ENCODE results near the gene TBX3. TPM values are rescaled to one million over a fixed set of nuclear protein-coding genes. Genes with fewer than 3 reads are reported as not detected.

Gene TBX3
- total and polyA plus RNA-seq, 3 donors from 2014 or later: 4.0 to 8.7 (median 8.4) TPM

DNA sequence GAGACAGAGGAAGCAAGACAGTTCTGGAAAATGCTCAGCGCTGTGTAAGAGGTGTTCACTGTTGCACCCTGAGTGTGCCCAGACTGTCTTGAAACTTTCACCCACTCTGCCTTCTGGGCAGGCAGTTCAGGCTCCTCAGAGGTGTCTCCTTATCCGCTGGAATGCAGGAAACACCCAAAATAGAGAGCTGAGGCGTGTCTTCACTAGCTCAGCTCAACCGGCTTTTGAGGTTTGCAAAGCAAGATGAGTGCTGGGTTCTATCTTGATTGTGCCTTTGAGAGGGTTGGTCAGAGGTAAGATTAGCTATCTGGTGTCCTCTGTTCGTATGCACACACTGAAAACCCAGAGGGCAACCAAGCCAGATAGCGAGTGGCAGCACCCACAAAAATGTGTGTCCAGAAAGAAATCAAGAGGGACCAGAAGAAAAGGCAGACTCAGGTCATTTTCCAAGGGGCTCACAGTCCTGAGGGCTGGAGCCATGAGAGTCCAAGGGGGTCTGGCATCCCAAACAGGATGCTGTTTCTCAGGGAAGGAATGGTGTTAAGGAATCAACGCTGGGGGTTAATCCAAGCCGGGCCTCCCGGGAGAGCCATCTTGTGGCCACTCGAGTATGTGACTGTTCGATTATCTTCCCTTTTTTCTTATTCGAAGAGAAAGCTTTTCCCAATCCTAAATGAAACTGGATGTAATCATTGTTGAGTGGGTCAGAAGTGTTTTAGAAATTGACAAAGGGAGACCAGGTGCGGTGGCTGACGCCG, 47.1 kb downstream of the TBX3 start:
- H3K4me3 ChIP-seq: no peak overlapping the region
- H3K27ac ChIP-seq: no peak overlapping the region
- DNase-seq: no peak
- intact Hi-C loops (cut with DNase I; ENCODE audit: low total_unique reads): no loop called here
- H3K4me1 ChIP-seq: no peaks in the 10 kb centered on the region
- TF ChIP-seq, protein P1, sequence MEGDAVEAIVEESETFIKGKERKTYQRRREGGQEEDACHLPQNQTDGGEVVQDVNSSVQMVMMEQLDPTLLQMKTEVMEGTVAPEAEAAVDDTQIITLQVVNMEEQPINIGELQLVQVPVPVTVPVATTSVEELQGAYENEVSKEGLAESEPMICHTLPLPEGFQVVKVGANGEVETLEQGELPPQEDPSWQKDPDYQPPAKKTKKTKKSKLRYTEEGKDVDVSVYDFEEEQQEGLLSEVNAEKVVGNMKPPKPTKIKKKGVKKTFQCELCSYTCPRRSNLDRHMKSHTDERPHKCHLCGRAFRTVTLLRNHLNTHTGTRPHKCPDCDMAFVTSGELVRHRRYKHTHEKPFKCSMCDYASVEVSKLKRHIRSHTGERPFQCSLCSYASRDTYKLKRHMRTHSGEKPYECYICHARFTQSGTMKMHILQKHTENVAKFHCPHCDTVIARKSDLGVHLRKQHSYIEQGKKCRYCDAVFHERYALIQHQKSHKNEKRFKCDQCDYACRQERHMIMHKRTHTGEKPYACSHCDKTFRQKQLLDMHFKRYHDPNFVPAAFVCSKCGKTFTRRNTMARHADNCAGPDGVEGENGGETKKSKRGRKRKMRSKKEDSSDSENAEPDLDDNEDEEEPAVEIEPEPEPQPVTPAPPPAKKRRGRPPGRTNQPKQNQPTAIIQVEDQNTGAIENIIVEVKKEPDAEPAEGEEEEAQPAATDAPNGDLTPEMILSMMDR (IDR thresholded peaks at IDR 0.05): peak in 1 of 3 experiments; percentile 18
- TF ChIP-seq POLR2A (IDR thresholded peaks at IDR 0.05): no peak
- H3K9me3 ChIP-seq: no peaks in the 10 kb centered on the region
- H3K36me3 ChIP-seq (ENCODE audit: low read depth, missing control alignments): no peaks in the 10 kb centered on the region
- H3K27me3 ChIP-seq: no peaks in the 10 kb centered on the region
- WGBS, 2 donors: 63 to 78% methylated on average over 15 of the region's 15 CpGs

DNA sequence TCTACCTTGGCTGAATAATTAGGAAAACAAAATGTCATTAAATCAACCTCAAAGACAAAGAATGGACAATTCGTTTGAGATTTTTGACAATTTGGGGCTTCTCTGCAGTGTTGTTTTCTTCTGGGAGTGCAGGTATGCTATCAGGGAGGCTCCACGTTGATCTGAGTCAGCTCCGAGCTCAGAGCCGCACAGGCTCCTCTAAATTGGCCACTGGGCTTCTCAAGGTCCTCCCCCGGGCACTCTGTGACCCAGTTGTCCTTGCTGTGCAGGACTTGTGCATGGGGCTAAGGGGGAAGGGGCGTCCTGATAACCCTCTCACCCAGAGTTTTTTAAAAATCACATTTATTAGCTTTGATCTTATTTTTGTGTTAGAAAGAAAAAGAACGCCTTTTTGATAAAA, 52.7 kb downstream of the TBX3 start:
- H3K9me3 ChIP-seq: no peaks in the 10 kb centered on the region
- WGBS, 2 donors: 51% methylated on average over 7 of the region's 7 CpGs
- H3K27ac ChIP-seq: no peak overlapping the region
- TF ChIP-seq POLR2A (IDR thresholded peaks at IDR 0.05): no peak
- TF ChIP-seq, protein P1 (IDR thresholded peaks at IDR 0.05): no peak
- H3K4me1 ChIP-seq: no peaks in the 10 kb centered on the region
- no peaks in the 10 kb centered on the region for H3K27me3 ChIP-seq
- H3K4me3 ChIP-seq: no peak overlapping the region
- DNase-seq: no peak
- H3K36me3 ChIP-seq (ENCODE audit: low read depth, missing control alignments): no peaks in the 10 kb centered on the region
- intact Hi-C loops (cut with DNase I; ENCODE audit: low total_unique reads): no loop called here

DNA sequence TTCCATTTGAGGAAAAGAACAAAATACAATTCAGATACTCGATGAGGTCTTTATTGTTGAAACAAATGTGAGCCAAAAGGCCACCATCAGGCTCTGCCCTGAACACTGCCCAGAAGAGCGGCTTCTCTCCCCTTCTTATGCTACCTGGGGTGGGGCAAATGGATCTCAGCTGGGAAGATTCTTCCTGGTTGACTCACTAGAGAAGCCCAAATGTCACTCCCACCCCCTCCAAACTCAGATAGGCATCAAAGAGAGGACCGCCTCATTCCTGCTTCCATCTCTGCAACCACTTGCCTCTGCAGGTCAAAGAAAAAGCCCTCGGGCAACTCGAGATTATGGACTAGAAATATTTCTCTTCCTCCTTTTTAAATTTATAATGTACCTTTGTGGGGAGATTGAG, 55.8 kb downstream of the TBX3 start:
- 67 to 74% methylated on average over 5 of the region's 5 CpGs for WGBS, 2 donors
- no peak for DNase-seq
- Histone ChIP-seq H3K27ac (no peak overlapping the region), H3K27me3 (no peaks in the 10 kb centered on the region), H3K4me1 (no peaks in the 10 kb centered on the region), H3K4me3 (no peak overlapping the region), H3K9me3 (no peaks in the 10 kb centered on the region), H3K36me3 (ENCODE audit: low read depth, missing control alignments) (no peaks in the 10 kb centered on the region)
- TF ChIP-seq POLR2A (IDR thresholded peaks at IDR 0.05): no peak
- TF ChIP-seq, protein P1 (IDR thresholded peaks at IDR 0.05): no peak
- intact Hi-C loops (cut with DNase I; ENCODE audit: low total_unique reads): no loop called here

DNA sequence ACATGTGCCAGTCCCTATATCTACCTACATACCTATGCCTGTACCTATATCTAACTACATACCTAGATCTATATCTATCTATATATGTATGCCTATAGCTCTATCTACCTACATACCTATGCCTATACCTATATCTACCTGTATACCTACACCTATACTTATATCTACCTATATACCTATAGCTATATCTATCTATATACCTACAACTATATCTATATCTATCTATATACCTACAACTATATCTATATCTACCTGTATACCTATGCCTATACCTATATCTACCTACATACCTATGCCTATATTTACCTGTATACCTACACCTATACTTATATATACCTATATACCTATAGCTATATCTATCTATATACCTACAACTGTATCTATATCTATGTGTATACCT, 56.6 kb downstream of the TBX3 start:
- intact Hi-C loops (cut with DNase I; ENCODE audit: low total_unique reads): no loop called here
- DNase-seq: no peak
- Histone ChIP-seq H3K36me3 (ENCODE audit: low read depth, missing control alignments) (no peaks in the 10 kb centered on the region), H3K9me3 (no peaks in the 10 kb centered on the region), H3K4me1 (no peaks in the 10 kb centered on the region), H3K27me3 (no peaks in the 10 kb centered on the region), H3K4me3 (no peak overlapping the region), H3K27ac (no peak overlapping the region)
- TF ChIP-seq, protein P1 (IDR thresholded peaks at IDR 0.05): no peak
- TF ChIP-seq POLR2A (IDR thresholded peaks at IDR 0.05): no peak

DNA sequence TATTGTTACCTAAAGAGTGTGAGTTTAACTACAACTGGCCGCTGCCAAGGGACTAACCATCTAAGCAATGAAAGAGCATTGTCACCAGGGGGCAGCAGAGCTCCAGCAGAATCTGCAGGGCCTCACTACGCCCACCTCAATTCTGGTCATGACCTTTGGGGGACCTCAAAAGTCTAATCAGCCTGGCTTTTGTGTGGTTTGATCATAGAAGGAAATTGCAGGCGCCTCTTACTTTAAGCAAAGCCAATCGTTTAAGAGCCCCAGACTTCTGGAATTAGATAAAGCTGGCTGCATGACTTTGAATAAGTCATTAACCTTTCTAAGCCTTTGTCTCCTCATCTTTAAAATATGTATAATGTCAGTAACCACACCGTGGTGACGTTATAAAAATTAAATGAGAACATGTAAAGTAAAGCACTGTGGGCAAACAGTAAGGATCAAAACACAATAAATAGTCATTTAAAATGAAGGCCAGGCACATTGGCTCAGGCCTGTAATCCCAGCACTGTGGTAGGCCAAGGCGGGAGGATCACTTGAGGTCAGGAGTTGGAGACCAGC, 58.6 kb downstream of the TBX3 start:
- H3K4me1 ChIP-seq: no peaks in the 10 kb centered on the region
- H3K9me3 ChIP-seq: no peaks in the 10 kb centered on the region
- intact Hi-C loops (cut with DNase I; ENCODE audit: low total_unique reads): no loop called here
- H3K27me3 ChIP-seq: no peaks in the 10 kb centered on the region
- WGBS, 2 donors: 56 to 57% methylated on average over 7 of the region's 7 CpGs
- TF ChIP-seq, protein P1 (IDR thresholded peaks at IDR 0.05): peak; percentile 8 to 52 (median 37)
- no peak for TF ChIP-seq POLR2A (IDR thresholded peaks at IDR 0.05)
- H3K4me3 ChIP-seq: no peak overlapping the region
- H3K36me3 ChIP-seq (ENCODE audit: low read depth, missing control alignments): no peaks in the 10 kb centered on the region
- DNase-seq: peak; percentile 67
- no peak overlapping the region for H3K27ac ChIP-seq

Measured in testis (tissue), 3 donors.